ENCODE results near the gene EAPP.
"Not testable (repeated sequence)": the region's sequence is repeated elsewhere in the genome, so short reads cannot be mapped to it uniquely, and the experiment has no call there.

The EAPP gene

GRCh38 chr14:34527591-34527990 lies 11.9 kb downstream of the EAPP start:
- H3K9ac ChIP-seq (ENCODE audit: low read length), result no peak overlapping the region
- no peak overlapping the region for H3K4me3 ChIP-seq (ENCODE audit: low read depth in 1 of 2, low read length in 2 of 2)
- H3K27ac ChIP-seq (ENCODE audit: low read depth, low read length), result no peak overlapping the region
- H3K4me1 ChIP-seq (ENCODE audit: insufficient read depth, low read length), result no peaks in the 10 kb centered on the region
- H3K36me3 ChIP-seq (ENCODE audit: insufficient read depth, low read length), result peaks cover 65% of the 10 kb centered on the region
- H3K27me3 ChIP-seq (ENCODE audit: control insufficient read depth in 1 of 2, insufficient read depth in 2 of 2, low read length in 2 of 2), result no peaks in the 10 kb centered on the region
- no peaks in the 10 kb centered on the region for H3K9me3 ChIP-seq (ENCODE audit: low read length)

DNA sequence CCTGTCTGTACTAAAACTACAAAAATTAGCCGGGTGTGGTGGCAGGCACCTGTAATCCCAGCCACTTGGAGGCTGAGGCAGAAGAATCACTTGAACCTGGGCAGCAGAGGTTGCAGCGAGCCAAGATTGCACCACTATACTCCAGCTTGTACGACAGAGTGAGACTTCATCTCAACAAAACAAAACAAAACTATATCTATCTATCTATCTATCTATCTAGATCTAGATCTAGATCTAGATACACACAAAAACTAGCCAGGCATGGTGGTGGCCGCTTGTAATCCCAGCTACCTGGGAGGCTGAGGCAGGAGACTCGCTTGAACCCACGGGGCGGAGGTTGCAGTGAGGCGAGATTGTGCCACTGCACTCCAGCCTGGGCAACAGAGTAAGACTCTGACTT lies 15.3 kb downstream of the EAPP start:
- not testable (repeated sequence) for H3K9me3 ChIP-seq (ENCODE audit: low read length); H3K4me3 ChIP-seq (ENCODE audit: low read depth in 1 of 2, low read length in 2 of 2); H3K9ac ChIP-seq (ENCODE audit: low read length); H3K4me1 ChIP-seq (ENCODE audit: insufficient read depth, low read length); H3K27ac ChIP-seq (ENCODE audit: low read depth, low read length); H3K27me3 ChIP-seq (ENCODE audit: control insufficient read depth in 1 of 2, insufficient read depth in 2 of 2, low read length in 2 of 2)
- peaks cover 73% of the 10 kb centered on the region for H3K36me3 ChIP-seq (ENCODE audit: insufficient read depth, low read length)

DNA sequence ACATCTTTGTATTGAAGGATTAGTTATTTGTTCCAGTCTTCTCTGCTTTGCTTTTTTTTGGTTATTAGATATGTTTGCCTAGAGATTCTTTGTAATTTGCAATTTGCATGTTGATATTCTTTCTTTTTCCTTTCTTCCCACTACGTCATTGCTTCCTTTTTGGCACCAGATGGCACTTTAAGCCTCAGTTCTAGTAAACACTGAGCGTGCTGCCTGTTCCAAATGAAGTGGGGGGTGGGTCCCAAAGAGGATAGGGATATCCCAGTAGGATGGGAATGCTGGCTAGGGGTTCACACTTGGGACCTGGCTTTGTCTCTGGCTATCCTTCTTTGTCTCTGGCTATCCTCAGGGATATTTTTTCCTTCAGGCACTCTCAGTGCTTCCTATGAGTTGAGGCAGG lies 17.0 kb downstream of the EAPP start:
- Histone ChIP-seq H3K36me3 (ENCODE audit: insufficient read depth, low read length) (peaks cover 73% of the 10 kb centered on the region), H3K4me3 (ENCODE audit: low read depth in 1 of 2, low read length in 2 of 2) (no peak overlapping the region), H3K27me3 (ENCODE audit: control insufficient read depth in 1 of 2, insufficient read depth in 2 of 2, low read length in 2 of 2) (no peaks in the 10 kb centered on the region), H3K27ac (ENCODE audit: low read depth, low read length) (no peak overlapping the region), H3K4me1 (ENCODE audit: insufficient read depth, low read length) (no peaks in the 10 kb centered on the region), H3K9me3 (ENCODE audit: low read length) (no peaks in the 10 kb centered on the region), H3K9ac (ENCODE audit: low read length) (no peak overlapping the region)

DNA sequence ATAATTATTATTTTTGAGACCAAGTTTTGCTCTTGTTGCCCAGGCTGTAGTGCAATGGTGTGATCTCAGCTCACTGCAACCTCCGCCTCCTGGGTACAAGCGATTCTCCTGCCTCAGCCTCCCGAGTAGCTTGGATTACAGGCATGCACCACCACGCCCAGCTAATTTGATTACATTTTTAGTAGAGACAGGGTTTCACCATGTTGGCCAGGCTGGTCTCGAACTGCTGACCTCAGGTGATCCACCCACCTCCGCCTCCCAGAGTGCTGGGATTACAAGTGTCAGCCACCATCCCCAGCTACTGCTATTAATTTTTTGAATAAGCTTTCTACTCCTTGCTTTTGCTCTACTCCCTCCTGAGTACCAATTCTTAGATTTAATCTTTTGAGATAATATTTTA lies 18.4 kb downstream of the EAPP start:
- H3K27me3 ChIP-seq (ENCODE audit: control insufficient read depth in 1 of 2, insufficient read depth in 2 of 2, low read length in 2 of 2); H3K27ac ChIP-seq (ENCODE audit: low read depth, low read length); H3K9me3 ChIP-seq (ENCODE audit: low read length); H3K9ac ChIP-seq (ENCODE audit: low read length); H3K4me3 ChIP-seq (ENCODE audit: low read depth in 1 of 2, low read length in 2 of 2); H3K4me1 ChIP-seq (ENCODE audit: insufficient read depth, low read length): not testable (repeated sequence)
- peaks cover 63% of the 10 kb centered on the region for H3K36me3 ChIP-seq (ENCODE audit: insufficient read depth, low read length)

DNA sequence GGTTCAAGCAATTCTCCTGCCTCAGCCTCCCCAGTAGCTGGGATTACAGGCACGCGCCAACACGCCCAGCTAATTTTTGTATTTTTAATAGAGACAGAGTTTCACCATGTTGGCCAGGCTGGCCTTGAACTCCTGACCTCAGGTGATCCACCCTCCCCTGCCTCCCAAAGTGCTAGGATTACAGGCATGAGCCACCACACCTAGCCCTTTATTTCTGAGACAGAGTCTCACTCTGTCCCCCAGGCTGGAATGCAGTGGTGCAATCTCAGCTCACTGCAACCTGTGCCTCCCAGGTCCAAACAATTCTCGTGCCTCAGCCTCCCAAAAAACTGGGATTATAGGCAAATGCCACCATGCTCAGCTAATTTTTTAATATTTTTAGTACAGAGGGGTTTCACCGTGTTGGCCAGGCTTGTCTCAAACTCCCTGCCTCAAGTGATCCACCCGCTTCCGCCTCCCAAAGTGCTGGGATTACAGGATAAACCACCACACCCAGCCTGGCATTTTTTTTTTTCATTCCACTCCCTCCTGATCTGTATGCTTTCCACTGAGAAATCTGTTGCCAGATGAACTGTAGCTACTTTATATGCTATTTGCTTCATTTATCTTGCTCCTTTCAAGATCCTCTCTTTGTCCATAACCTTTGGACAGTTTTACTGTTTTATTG lies 19.1 kb downstream of the EAPP start:
- not testable (repeated sequence) for H3K4me1 ChIP-seq (ENCODE audit: insufficient read depth, low read length); H3K9me3 ChIP-seq (ENCODE audit: low read length); H3K9ac ChIP-seq (ENCODE audit: low read length); H3K27ac ChIP-seq (ENCODE audit: low read depth, low read length); H3K27me3 ChIP-seq (ENCODE audit: control insufficient read depth in 1 of 2, insufficient read depth in 2 of 2, low read length in 2 of 2); H3K4me3 ChIP-seq (ENCODE audit: low read depth in 1 of 2, low read length in 2 of 2)
- H3K36me3 ChIP-seq (ENCODE audit: insufficient read depth, low read length), result peaks cover 65% of the 10 kb centered on the region

- Histone ChIP-seq H3K9me3 (ENCODE audit: low read length) (no peaks in the 10 kb centered on the region), H3K27me3 (ENCODE audit: control insufficient read depth in 1 of 2, insufficient read depth in 2 of 2, low read length in 2 of 2) (no peaks in the 10 kb centered on the region), H3K4me3 (ENCODE audit: low read depth in 1 of 2, low read length in 2 of 2) (no peak overlapping the region), H3K36me3 (ENCODE audit: insufficient read depth, low read length) (no peaks in the 10 kb centered on the region), H3K4me1 (ENCODE audit: insufficient read depth, low read length) (no peaks in the 10 kb centered on the region), H3K9ac (ENCODE audit: low read length) (no peak overlapping the region), H3K27ac (ENCODE audit: low read depth, low read length) (no peak overlapping the region)
These were observed 31.6 kb downstream of the EAPP start for GRCh38 chr14:34507884-34508283.

DNA sequence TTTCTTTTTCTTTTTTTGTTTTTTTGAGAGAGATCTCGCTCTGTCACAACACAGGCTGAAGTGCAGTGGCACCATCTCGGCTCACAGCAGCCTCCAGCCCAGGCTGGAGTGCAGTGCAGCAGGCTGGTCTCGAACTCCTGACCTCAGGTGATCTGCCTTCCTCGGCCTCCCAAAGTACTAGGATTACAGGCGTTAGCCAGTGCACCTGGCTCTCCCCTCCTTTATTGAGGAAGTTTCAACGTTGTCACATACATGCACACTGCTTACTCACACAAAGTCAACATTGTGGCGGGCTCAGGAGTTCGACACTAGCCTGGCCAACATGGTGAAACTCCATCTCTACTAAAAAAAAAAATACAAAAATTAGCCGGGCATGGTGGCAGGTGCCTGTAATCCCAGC lies 32.0 kb downstream of the EAPP start:
- no peak overlapping the region for H3K27ac ChIP-seq (ENCODE audit: low read depth, low read length)
- H3K36me3 ChIP-seq (ENCODE audit: insufficient read depth, low read length), result no peaks in the 10 kb centered on the region
- no peak overlapping the region for H3K9ac ChIP-seq (ENCODE audit: low read length)
- no peaks in the 10 kb centered on the region for H3K27me3 ChIP-seq (ENCODE audit: control insufficient read depth in 1 of 2, insufficient read depth in 2 of 2, low read length in 2 of 2)
- H3K9me3 ChIP-seq (ENCODE audit: low read length), result no peaks in the 10 kb centered on the region
- H3K4me3 ChIP-seq (ENCODE audit: low read depth in 1 of 2, low read length in 2 of 2), result no peak overlapping the region
- H3K4me1 ChIP-seq (ENCODE audit: insufficient read depth, low read length), result no peaks in the 10 kb centered on the region

DNA sequence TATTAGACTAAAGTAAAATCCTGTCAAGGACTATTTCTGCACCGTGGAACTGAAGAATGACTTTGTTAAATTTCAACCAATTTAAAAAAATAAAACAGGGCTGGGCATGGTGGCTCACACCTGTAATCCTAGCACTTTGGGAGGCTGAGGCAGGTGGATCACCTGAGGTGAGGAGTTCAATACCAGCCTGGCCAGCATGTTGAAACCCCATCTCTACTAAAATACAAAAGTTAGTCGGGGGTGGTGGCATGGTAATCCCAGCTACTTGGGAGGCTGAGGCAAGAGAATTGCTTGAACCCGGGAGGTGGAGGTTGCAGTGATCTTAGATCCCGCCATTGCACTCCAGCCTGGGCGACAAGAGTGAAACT lies 34.4 kb downstream of the EAPP start:
- H3K27ac ChIP-seq (ENCODE audit: low read depth, low read length); H3K4me3 ChIP-seq (ENCODE audit: low read depth in 1 of 2, low read length in 2 of 2): not testable (repeated sequence)

DNA sequence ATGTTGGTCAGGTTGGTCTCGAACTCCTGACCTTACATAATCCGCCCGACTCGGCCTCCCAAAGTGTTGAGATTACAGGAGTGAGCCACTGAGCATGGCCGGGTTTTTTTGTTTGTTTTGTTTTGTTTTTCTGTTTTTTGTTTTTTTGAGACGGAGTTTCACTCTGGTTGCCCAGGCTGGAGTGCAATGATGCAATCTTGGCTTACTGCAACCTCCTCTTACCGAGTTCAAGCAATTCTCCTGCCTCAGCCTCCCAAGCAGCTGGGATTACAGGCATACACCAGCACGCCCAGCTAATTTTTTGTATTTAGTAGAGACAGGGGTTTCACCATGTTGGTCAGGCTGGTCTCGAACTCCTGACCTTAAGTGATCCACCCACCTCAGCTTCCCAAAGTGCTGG lies 35.5 kb downstream of the EAPP start:
- H3K27me3 ChIP-seq (ENCODE audit: control insufficient read depth in 1 of 2, insufficient read depth in 2 of 2, low read length in 2 of 2); H3K9me3 ChIP-seq (ENCODE audit: low read length); H3K36me3 ChIP-seq (ENCODE audit: insufficient read depth, low read length); H3K9ac ChIP-seq (ENCODE audit: low read length); H3K4me3 ChIP-seq (ENCODE audit: low read depth in 1 of 2, low read length in 2 of 2); H3K27ac ChIP-seq (ENCODE audit: low read depth, low read length); H3K4me1 ChIP-seq (ENCODE audit: insufficient read depth, low read length): not testable (repeated sequence)

More for the DNA sequence above, 34.4 kb downstream of the EAPP start:
- not testable (repeated sequence) for H3K27me3 ChIP-seq (ENCODE audit: control insufficient read depth in 1 of 2, insufficient read depth in 2 of 2, low read length in 2 of 2); H3K4me1 ChIP-seq (ENCODE audit: insufficient read depth, low read length); H3K9me3 ChIP-seq (ENCODE audit: low read length); H3K36me3 ChIP-seq (ENCODE audit: insufficient read depth, low read length); H3K9ac ChIP-seq (ENCODE audit: low read length)

- H3K9ac ChIP-seq (ENCODE audit: low read length), result no peak overlapping the region
- H3K9me3 ChIP-seq (ENCODE audit: low read length), result no peaks in the 10 kb centered on the region
- H3K4me1 ChIP-seq (ENCODE audit: insufficient read depth, low read length), result peaks cover 6% of the 10 kb centered on the region
- no peak overlapping the region for H3K27ac ChIP-seq (ENCODE audit: low read depth, low read length)
- no peak overlapping the region for H3K4me3 ChIP-seq (ENCODE audit: low read depth in 1 of 2, low read length in 2 of 2)
- H3K36me3 ChIP-seq (ENCODE audit: insufficient read depth, low read length), result no peaks in the 10 kb centered on the region
- no peaks in the 10 kb centered on the region for H3K27me3 ChIP-seq (ENCODE audit: control insufficient read depth in 1 of 2, insufficient read depth in 2 of 2, low read length in 2 of 2)
These were observed 36.8 kb downstream of the EAPP start for GRCh38 chr14:34502545-34503225.

DNA sequence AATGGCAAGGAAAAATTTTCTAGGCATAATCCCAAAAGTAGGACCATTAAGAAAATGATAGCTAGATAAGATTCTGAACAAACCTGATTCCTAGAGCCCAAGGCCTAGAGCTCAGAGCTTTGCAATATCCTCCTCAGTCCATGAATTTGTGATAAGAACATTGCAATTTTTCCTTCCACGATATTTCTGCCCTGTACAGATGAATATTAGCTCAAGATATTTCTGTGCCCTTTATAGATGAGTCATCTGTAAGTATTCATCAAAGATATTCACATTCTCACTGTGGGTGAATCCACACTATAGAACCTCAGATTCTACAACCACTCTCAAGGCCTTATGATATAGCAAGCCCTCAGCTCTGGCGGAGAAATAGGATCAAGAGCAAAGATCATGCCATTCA lies 37.5 kb downstream of the EAPP start:
- Histone ChIP-seq H3K27me3 (ENCODE audit: control insufficient read depth in 1 of 2, insufficient read depth in 2 of 2, low read length in 2 of 2) (no peaks in the 10 kb centered on the region), H3K4me1 (ENCODE audit: insufficient read depth, low read length) (peaks cover 12% of the 10 kb centered on the region), H3K9ac (ENCODE audit: low read length) (no peak overlapping the region), H3K9me3 (ENCODE audit: low read length) (no peaks in the 10 kb centered on the region), H3K36me3 (ENCODE audit: insufficient read depth, low read length) (no peaks in the 10 kb centered on the region), H3K4me3 (ENCODE audit: low read depth in 1 of 2, low read length in 2 of 2) (no peak overlapping the region), H3K27ac (ENCODE audit: low read depth, low read length) (no peak overlapping the region)

GRCh38 chr14:34501004-34501580 lies 38.4 kb downstream of the EAPP start:
- peaks cover 19% of the 10 kb centered on the region for H3K4me1 ChIP-seq (ENCODE audit: insufficient read depth, low read length)
- H3K9me3 ChIP-seq (ENCODE audit: low read length), result no peaks in the 10 kb centered on the region
- H3K27ac ChIP-seq (ENCODE audit: low read depth, low read length), result no peak overlapping the region
- H3K36me3 ChIP-seq (ENCODE audit: insufficient read depth, low read length), result no peaks in the 10 kb centered on the region
- no peaks in the 10 kb centered on the region for H3K27me3 ChIP-seq (ENCODE audit: control insufficient read depth in 1 of 2, insufficient read depth in 2 of 2, low read length in 2 of 2)
- H3K4me3 ChIP-seq (ENCODE audit: low read depth in 1 of 2, low read length in 2 of 2), result no peak overlapping the region
- H3K9ac ChIP-seq (ENCODE audit: low read length), result no peak overlapping the region
